Esophagus muscularis mucosa (tissue), 3 donors: ENCODE measurements around the gene ADAMTS3.

ENCODE experiments used
- POLR2A ChIP-seq: fragments of 450-650 bp; IDR thresholded peaks from one replicate; pipeline ENCODE4 v1.6.1; 2017; ENCODE audit warnings: antibody characterized with exemption, moderate library complexity, mild to moderate bottlenecking, low read depth
- POLR2AphosphoS5 ChIP-seq, 2 donors: sonication (generic); formaldehyde crosslinking; IDR thresholded peaks; one replicate each; pipeline ENCODE4 v1.6.1; 2017; ENCODE audit warnings: antibody characterized with exemption in 2 of 2
- TF ChIP-seq, protein P1 (sequence below), 3 experiments: fragments of 200-600 bp in 2 of 3; fragments of 450-650 bp in 1 of 3; sonication (generic) in 2 of 3; IDR thresholded peaks; one replicate each; pipeline ENCODE4 v1.5.1; 2017 to 2019; ENCODE audit warnings: antibody characterized with exemption in 3 of 3, mild to moderate bottlenecking in 2 of 3, moderate library complexity in 1 of 3

DNA sequence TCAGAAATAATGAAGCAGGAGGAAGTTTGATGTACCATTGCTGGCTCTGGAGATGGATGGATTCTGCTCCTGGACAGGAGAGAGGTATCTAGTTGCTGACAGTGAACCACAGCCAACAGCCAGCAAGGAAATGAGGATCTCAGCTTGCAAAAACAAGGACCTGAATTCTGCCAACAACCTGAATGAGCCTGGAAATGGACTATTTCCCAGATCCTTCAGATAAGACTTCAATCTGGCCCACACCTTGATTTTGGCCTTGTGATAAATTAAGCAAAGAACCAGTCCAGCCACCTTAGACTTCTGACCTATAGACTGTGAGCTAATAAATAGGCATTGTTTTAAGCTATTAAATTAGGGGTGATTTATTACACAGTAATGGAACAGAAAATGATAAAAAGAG, 220.3 kb downstream of the ADAMTS3 start:
- TF ChIP-seq, protein P1, sequence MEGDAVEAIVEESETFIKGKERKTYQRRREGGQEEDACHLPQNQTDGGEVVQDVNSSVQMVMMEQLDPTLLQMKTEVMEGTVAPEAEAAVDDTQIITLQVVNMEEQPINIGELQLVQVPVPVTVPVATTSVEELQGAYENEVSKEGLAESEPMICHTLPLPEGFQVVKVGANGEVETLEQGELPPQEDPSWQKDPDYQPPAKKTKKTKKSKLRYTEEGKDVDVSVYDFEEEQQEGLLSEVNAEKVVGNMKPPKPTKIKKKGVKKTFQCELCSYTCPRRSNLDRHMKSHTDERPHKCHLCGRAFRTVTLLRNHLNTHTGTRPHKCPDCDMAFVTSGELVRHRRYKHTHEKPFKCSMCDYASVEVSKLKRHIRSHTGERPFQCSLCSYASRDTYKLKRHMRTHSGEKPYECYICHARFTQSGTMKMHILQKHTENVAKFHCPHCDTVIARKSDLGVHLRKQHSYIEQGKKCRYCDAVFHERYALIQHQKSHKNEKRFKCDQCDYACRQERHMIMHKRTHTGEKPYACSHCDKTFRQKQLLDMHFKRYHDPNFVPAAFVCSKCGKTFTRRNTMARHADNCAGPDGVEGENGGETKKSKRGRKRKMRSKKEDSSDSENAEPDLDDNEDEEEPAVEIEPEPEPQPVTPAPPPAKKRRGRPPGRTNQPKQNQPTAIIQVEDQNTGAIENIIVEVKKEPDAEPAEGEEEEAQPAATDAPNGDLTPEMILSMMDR (IDR thresholded peaks at IDR 0.05), result no peak
- no peak for TF ChIP-seq POLR2AphosphoS5 (IDR thresholded peaks at IDR 0.05)
- no peak for TF ChIP-seq POLR2A
